HUES48 (cell line): ENCODE data around the gene BACH2.

Experiments
- H3K27ac ChIP-seq: one replicate; pipeline ENCODE4 v1.7.0; 2013; ENCODE audit warnings: low read depth, low read length, inconsistent platforms
- H3K27me3 ChIP-seq: 2 replicates; pipeline ENCODE4 v1.6.1; 2013; ENCODE audit warnings: mild to moderate bottlenecking, low read length; ENCODE audit not compliant: control insufficient read depth, insufficient read depth
- H3K36me3 ChIP-seq: 2 replicates; pipeline ENCODE4 v1.6.1; 2013; ENCODE audit warnings: low read length; ENCODE audit not compliant: control insufficient read depth, insufficient read depth
- H3K4me1 ChIP-seq: 2 replicates; pipeline ENCODE4 v1.6.1; 2013; ENCODE audit warnings: mild to moderate bottlenecking, low read length; ENCODE audit not compliant: control insufficient read depth, insufficient read depth
- H3K4me3 ChIP-seq: 2 replicates; pipeline ENCODE4 v1.5.1; 2013; ENCODE audit warnings: mild to moderate bottlenecking, low read depth, low read length
- H3K9ac ChIP-seq: 2 replicates; pipeline ENCODE4 v1.6.1; 2013; ENCODE audit warnings: mild to moderate bottlenecking, low read depth, low read length, moderate library complexity
- H3K9me3 ChIP-seq: 2 replicates; pipeline ENCODE4 v1.6.1; 2013; ENCODE audit warnings: low read length; ENCODE audit not compliant: control insufficient read depth, insufficient read depth

Gene BACH2

GRCh38 chr6:89999945-90000825 lies 296.5 kb downstream of the BACH2 start:
- no peak overlapping the region for H3K4me3 ChIP-seq
- H3K9ac ChIP-seq = no peak overlapping the region
- no peaks in the 10 kb centered on the region for H3K27me3 ChIP-seq
- no peaks in the 10 kb centered on the region for H3K36me3 ChIP-seq
- H3K9me3 ChIP-seq = no peaks in the 10 kb centered on the region
- H3K27ac ChIP-seq = no peak overlapping the region
- no peaks in the 10 kb centered on the region for H3K4me1 ChIP-seq

DNA sequence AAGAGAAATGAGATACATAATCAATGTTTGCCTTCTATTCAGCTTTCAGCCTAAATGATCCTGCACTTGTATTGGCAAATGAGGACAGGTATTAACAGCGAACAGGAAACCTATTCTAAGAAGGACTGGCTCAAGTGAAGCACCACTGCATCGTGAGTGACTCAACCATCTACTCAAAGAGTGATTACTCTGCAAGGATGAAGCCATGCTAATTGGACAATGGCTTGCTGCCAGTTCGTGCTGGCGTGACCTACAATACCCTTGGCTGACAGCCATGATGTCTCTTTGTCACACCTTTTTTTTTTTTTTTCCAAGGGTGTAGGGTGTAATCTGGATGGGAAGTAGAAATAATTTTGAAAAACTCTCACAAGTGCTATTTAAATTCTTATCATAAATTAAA lies 297.5 kb downstream of the BACH2 start:
- Histone ChIP-seq H3K36me3 (no peaks in the 10 kb centered on the region), H3K27ac (no peak overlapping the region)

GRCh38 chr6:89997456-89998445 lies 298.9 kb downstream of the BACH2 start:
- H3K9ac ChIP-seq = no peak overlapping the region
- H3K36me3 ChIP-seq = no peaks in the 10 kb centered on the region
- no peak overlapping the region for H3K4me3 ChIP-seq
- H3K4me1 ChIP-seq = no peaks in the 10 kb centered on the region
- H3K27ac ChIP-seq = no peak overlapping the region
- no peaks in the 10 kb centered on the region for H3K9me3 ChIP-seq
- no peaks in the 10 kb centered on the region for H3K27me3 ChIP-seq

More for the DNA sequence above, 297.5 kb downstream of the BACH2 start:
- Histone ChIP-seq H3K9ac (no peak overlapping the region), H3K4me3 (no peak overlapping the region), H3K27me3 (no peaks in the 10 kb centered on the region), H3K9me3 (no peaks in the 10 kb centered on the region), H3K4me1 (no peaks in the 10 kb centered on the region)

GRCh38 chr6:89993411-89993810 lies 303.2 kb downstream of the BACH2 start:
- Histone ChIP-seq H3K4me3 (no peak overlapping the region), H3K27me3 (no peaks in the 10 kb centered on the region), H3K9ac (no peak overlapping the region), H3K36me3 (no peaks in the 10 kb centered on the region), H3K4me1 (no peaks in the 10 kb centered on the region), H3K9me3 (no peaks in the 10 kb centered on the region), H3K27ac (no peak overlapping the region)

GRCh38 chr6:89992818-89993217 lies 303.8 kb downstream of the BACH2 start:
- Histone ChIP-seq H3K4me1 (no peaks in the 10 kb centered on the region), H3K4me3 (no peak overlapping the region), H3K9me3 (no peaks in the 10 kb centered on the region), H3K9ac (no peak overlapping the region), H3K27ac (no peak overlapping the region), H3K27me3 (no peaks in the 10 kb centered on the region), H3K36me3 (no peaks in the 10 kb centered on the region)

DNA sequence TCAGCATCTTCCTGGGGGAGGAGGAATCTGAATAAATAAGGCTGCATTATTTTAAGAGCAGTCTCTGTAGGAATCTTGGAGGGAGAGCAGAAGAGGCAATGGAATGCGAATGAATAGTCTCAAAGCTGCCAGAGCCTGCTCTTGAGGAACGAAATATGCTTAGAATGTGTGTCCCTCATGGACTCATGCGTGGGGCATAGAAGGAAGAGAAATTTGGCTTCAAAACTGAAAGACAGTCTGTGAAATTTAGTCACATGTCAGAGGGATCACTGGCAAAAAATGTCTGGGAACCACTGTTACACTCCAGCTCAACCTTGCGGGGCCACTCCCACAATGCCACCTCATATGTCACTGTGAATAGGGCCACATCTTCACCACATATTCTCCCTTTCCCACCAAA lies 306.9 kb downstream of the BACH2 start:
- H3K27ac ChIP-seq = no peak overlapping the region
- no peak overlapping the region for H3K4me3 ChIP-seq
- no peaks in the 10 kb centered on the region for H3K27me3 ChIP-seq
- peaks cover 10% of the 10 kb centered on the region for H3K4me1 ChIP-seq
- no peak overlapping the region for H3K9ac ChIP-seq
- H3K36me3 ChIP-seq = no peaks in the 10 kb centered on the region
- H3K9me3 ChIP-seq = no peaks in the 10 kb centered on the region

DNA sequence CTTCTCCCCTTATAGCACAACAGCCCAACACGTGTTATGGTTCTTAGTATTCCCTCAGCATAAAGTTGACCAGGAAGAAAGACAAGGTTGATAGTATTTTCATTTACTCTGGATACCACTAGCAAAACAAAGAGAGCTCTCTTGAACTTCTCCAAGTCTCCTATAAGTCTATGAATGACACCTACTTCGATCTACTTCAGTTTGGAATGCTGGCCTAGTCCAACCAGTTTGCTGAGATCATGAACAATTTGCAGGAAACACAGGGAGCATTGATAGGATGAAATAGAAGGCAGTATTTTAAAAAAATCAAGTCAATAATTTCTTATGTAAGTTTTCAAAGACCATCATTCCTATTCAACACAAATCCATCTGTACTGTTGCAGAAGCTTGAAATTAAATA lies 308.8 kb downstream of the BACH2 start:
- no peak overlapping the region for H3K9ac ChIP-seq
- H3K4me3 ChIP-seq = no peak overlapping the region
- peaks cover 10% of the 10 kb centered on the region for H3K4me1 ChIP-seq
- no peaks in the 10 kb centered on the region for H3K9me3 ChIP-seq
- H3K36me3 ChIP-seq = no peaks in the 10 kb centered on the region
- no peaks in the 10 kb centered on the region for H3K27me3 ChIP-seq
- no peak overlapping the region for H3K27ac ChIP-seq

GRCh38 chr6:89987140-89987539 lies 309.5 kb downstream of the BACH2 start:
- Histone ChIP-seq H3K4me3 (no peak overlapping the region), H3K36me3 (no peaks in the 10 kb centered on the region), H3K27me3 (no peaks in the 10 kb centered on the region), H3K9me3 (no peaks in the 10 kb centered on the region), H3K27ac (no peak overlapping the region), H3K4me1 (peaks cover 10% of the 10 kb centered on the region), H3K9ac (no peak overlapping the region)

DNA sequence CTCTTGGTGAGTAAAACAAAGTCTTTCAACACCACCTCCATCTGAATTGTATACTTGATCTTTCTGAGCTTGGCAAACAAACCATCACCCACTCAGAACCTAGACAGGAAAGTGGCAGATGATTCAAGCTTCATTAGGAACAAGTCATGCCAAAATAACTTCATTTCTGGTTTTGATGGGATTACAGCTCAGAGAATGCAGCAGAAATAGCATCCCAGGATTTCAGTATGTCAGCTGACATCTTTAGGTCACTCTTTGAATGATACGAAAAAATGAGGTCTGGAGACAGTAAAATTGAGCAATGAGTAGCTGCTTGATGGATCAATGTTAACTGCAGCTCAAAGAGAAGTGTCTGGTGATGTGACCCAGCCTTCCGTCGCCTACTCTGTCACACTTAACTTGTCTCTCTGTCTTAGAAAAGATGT lies 310.0 kb downstream of the BACH2 start:
- Histone ChIP-seq H3K9ac (no peak overlapping the region), H3K27ac (no peak overlapping the region), H3K4me3 (no peak overlapping the region), H3K27me3 (no peaks in the 10 kb centered on the region), H3K9me3 (no peaks in the 10 kb centered on the region), H3K4me1 (peaks cover 10% of the 10 kb centered on the region), H3K36me3 (no peaks in the 10 kb centered on the region)

DNA sequence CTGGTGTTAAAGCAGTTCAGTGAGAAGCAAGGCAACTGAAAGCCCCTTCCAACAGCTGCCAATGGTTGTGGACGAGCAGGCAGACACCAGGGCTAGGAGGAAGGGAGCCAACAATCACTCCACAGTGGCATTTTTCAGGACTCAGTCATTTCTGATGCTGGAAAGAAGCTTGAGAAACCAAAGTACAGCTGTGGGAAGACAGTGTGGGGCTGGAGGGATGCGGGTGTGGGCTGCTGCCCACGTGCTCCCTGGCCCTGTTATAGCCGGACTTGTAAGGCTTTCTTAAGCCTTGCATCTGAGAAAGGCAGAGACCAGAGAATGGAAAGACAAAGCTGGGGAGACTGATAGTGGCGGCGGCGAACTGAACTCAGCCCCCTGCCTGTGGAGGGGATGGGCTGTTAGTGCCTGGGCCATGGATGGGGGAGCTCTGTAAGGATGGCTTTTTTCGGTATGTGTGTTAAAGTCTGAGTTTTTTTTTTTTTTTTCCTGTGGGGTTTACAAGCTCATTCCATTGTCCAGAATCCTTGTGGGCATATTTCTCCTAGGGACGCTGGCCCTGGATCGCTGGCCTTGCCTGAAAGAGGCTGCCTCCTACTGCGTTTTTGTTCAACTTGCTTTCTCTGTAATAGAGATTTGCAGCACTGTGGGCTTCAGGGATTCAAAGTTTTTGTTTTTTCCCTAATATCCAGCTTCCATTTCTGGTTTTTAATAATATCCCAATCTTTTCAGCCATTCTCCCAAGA lies 310.7 kb downstream of the BACH2 start:
- Histone ChIP-seq H3K4me1 (peaks cover 10% of the 10 kb centered on the region), H3K27me3 (no peaks in the 10 kb centered on the region), H3K36me3 (no peaks in the 10 kb centered on the region), H3K9me3 (no peaks in the 10 kb centered on the region), H3K9ac (no peak overlapping the region), H3K4me3 (no peak overlapping the region), H3K27ac (peak overlapping the region; percentile 13)
